K562 (cell line): Measurements from ENCODE around the gene CCL4L2. TPM values are rescaled to one million over a fixed set of nuclear protein-coding genes. Genes with fewer than 3 reads are reported as not detected.
"Not testable (repeated sequence)": the region's sequence is repeated elsewhere in the genome, so short reads cannot be mapped to it uniquely, and the experiment has no call there.

Experiments
- ATAC-seq: fragments of 200-7000 bp; cut with Tn5 transposase; 3 replicates; pipeline ENCODE4 v1.9.1; 2020; ENCODE audit warnings: moderate library complexity
- BruUV-seq: library from RNA; stranded (reverse); fragments of 400-500 nt; replicated peaks from 2 replicates; lab custom pipeline; 2021; lab: Mats Ljungman, UMichigan
- CTCF ChIA-PET: fragments of 300-600 bp; formaldehyde crosslinking; extraction: SDS; loops from one replicate; lab custom pipeline; 2021; ENCODE audit warnings: low intra/inter-chr PET ratio; lab: Yijun Ruan, JAX
- POLR2A ChIA-PET: fragments of 300-600, 350-650 bp; sonication (Branson Sonifier 250); formaldehyde crosslinking; extraction: SDS; loops from one replicate; lab custom pipeline; 2021; ENCODE audit warnings: antibody characterized with exemption, inconsistent platforms; lab: Yijun Ruan, JAX
- DNase-seq, 4 experiments: peaks; one replicate each; pipeline versions ENCODE4 v3.0.0 to v3.0.0-alpha.2; 2011 to 2018; ENCODE audit warnings: low spot score in 3 of 4, mixed read lengths in 3 of 4; ENCODE audit errors: extremely low read depth in 1 of 4
- FAIRE-seq: peaks from 2 replicates; lab custom pipeline; 2011; peaks lifted over from hg19 to GRCh38; lab: Jason Lieb, UNC
- H2AFZ ChIP-seq: 2 replicates; pipeline ENCODE4 v1.6.0; 2011; ENCODE audit warnings: low read depth, low read length, control low read depth, inconsistent platforms
- H3K27ac ChIP-seq: fragments of 200-600 bp; 3 replicates; pipeline ENCODE4 v1.8.0; 2011; ENCODE audit warnings: low read depth, mild to moderate bottlenecking, control low read depth, inconsistent platforms, low read length, moderate library complexity, mixed read lengths; ENCODE audit errors: extremely low read depth
- H3K27me3 ChIP-seq, 2 experiments: fragments of 300-600 bp in 1 of 2; 2 replicates in 1 of 2; 3 replicates in 1 of 2; pipeline versions ENCODE4 v1.6.0 to v1.8.0; 2011; ENCODE audit warnings: inconsistent platforms in 2 of 2, low read length in 2 of 2, mild to moderate bottlenecking in 1 of 2, mixed read lengths in 1 of 2, moderate library complexity in 1 of 2; ENCODE audit not compliant: control insufficient read depth in 2 of 2, insufficient read depth in 2 of 2
- H3K36me3 ChIP-seq: fragments of 300-600 bp; 3 replicates; pipeline ENCODE4 v1.8.0; 2011; ENCODE audit warnings: mild to moderate bottlenecking, low read length, inconsistent platforms; ENCODE audit not compliant: control insufficient read depth, insufficient read depth
- H3K4me1 ChIP-seq, 2 experiments: fragments of 200-600 bp in 1 of 2; replicated peaks in 1 of 2; 2 replicates in 1 of 2; 3 replicates in 1 of 2; pipeline versions ENCODE4 v1.5.1 to v1.8.0; 2011; ENCODE audit warnings: inconsistent platforms in 2 of 2, low read length in 2 of 2, mild to moderate bottlenecking in 1 of 2, mixed read lengths in 1 of 2, moderate library complexity in 1 of 2; ENCODE audit not compliant: control insufficient read depth in 2 of 2, insufficient read depth in 2 of 2
- H3K4me2 ChIP-seq: 2 replicates; pipeline ENCODE4 v1.6.1; 2011; ENCODE audit warnings: low read length, control low read depth, inconsistent platforms, mixed read lengths; ENCODE audit not compliant: insufficient read depth
- H3K4me3 ChIP-seq: fragments of 200-600 bp; sonication (generic), shearing (Covaris generic); 2 replicates; pipeline ENCODE4 v1.5.1; 2016; ENCODE audit warnings: control low read depth, inconsistent platforms
- H3K79me2 ChIP-seq: fragments of 200-600 bp; 3 replicates; pipeline ENCODE4 v1.8.0; 2011; ENCODE audit warnings: low read length, inconsistent platforms; ENCODE audit not compliant: control insufficient read depth, insufficient read depth
- H3K9ac ChIP-seq, 2 experiments: 2 replicates each; pipeline versions ENCODE4 v1.6.0 to v1.6.1; 2011; ENCODE audit warnings: low read depth in 2 of 2, low read length in 2 of 2, control low read depth in 1 of 2, inconsistent platforms in 1 of 2, mild to moderate bottlenecking in 1 of 2, mixed read lengths in 1 of 2; ENCODE audit not compliant: insufficient read depth in 1 of 2
- H3K9me1 ChIP-seq: one replicate; pipeline ENCODE4 v1.6.0; 2011; ENCODE audit warnings: inconsistent platforms, mild to moderate bottlenecking, low read length, moderate library complexity; ENCODE audit not compliant: control insufficient read depth, insufficient read depth
- H3K9me3 ChIP-seq: replicated peaks from 2 replicates; pipeline ENCODE4 v1.5.1; 2011; ENCODE audit warnings: low read depth, low read length, inconsistent platforms; ENCODE audit not compliant: control insufficient read depth, insufficient read depth
- H4K20me1 ChIP-seq: replicated peaks from 2 replicates; pipeline ENCODE4 v1.6.1; 2011; ENCODE audit warnings: low read length, inconsistent platforms, mixed read lengths; ENCODE audit not compliant: control insufficient read depth, insufficient read depth
- E2F3 ChIP-seq: fragments of 250-450 bp; sonication (Bioruptor Pico); IDR thresholded peaks from 2 replicates; pipeline ENCODE4 v1.4.0; 2020; ENCODE audit warnings: mild to moderate bottlenecking
- ZNF589 ChIP-seq: fragments of 200-800 bp; sonication (Bioruptor generic); IDR thresholded peaks from 2 replicates; pipeline ENCODE4 v1.6.1; 2016; ENCODE audit warnings: low read depth, missing genetic modification characterization, missing compliant biosample characterization
- WGBS: fragments of 100-300 bp; shearing (Covaris generic); methylation state at CpG from one replicate; pipeline ENCODE4 v1.1.6; 2016; ENCODE audit warnings: low coverage, mixed read lengths; ENCODE audit not compliant: insufficient coverage; ENCODE audit errors: missing lambda C conversion rate; 5-methylcytosine and 5-hydroxymethylcytosine counted together
- in situ Hi-C: fragments of 300-500 bp; cut with MboI; formaldehyde crosslinking; loops from 4 replicates; pipeline ENCODE4 v1.15.0; 2018; ENCODE audit warnings: inconsistent platforms, mixed read lengths
- intact Hi-C: fragments of 100-400 bp; cut with micrococcal nuclease; formaldehyde crosslinking; loops from 2 replicates; pipeline ENCODE4 v1.14.2; 2022
- polyA plus RNA-seq, 8 experiments: library from polyadenylated mRNA; depleted of rRNA in 4 of 8; stranded (reverse) in 5 of 8; unstranded in 3 of 8; fragments of >200 nt; fragmentation: Nextera tagmentation in 2 of 8; fragmentation: Illumina TruSeq in 1 of 8; extraction: Ambion mirVana in 2 of 8; extraction: Trizol in 1 of 8; gene quantifications; 2 replicates each; pipeline versions ENCODE4 v1.2.1 to v1.2.3, GENCODE V29; 2011 to 2014; ENCODE audit warnings: inconsistent platforms in 1 of 8, missing spikeins in 1 of 8
- total RNA-seq, 7 experiments: library from RNA; depleted of rRNA in 6 of 7; stranded (reverse); fragments of >200 nt in 6 of 7; fragmentation: Illumina TruSeq in 2 of 7; extraction: Trizol in 2 of 7; gene quantifications; 2 replicates each; pipeline versions ENCODE4 v1.2.1 to v1.2.3, GENCODE V29; 2011 to 2021; ENCODE audit warnings: low replicate concordance in 1 of 7
- TF ChIP-seq, protein P1 (sequence below), 2 experiments: fragments of 200-800 bp in 1 of 2; sonication (Bioruptor generic) in 1 of 2; sonication (generic) in 1 of 2; formaldehyde crosslinking in 1 of 2; IDR thresholded peaks in 1 of 2; conservative IDR thresholded peaks in 1 of 2; 2 replicates each; pipeline versions ENCODE4 v1.5.0 to v1.6.1; 2016 to 2020; ENCODE audit warnings: missing compliant biosample characterization in 1 of 2, missing genetic modification characterization in 1 of 2, missing genetic modification reagents in 1 of 2

CCL4L2 gene
- total and polyA plus RNA-seq, 9 of the 15 experiments (the other 6 are each of a cell fraction or from before 2014, with no cell fraction given) = 0.11 to 0.51 (median 0.38) TPM; not detected in 6

DNA sequence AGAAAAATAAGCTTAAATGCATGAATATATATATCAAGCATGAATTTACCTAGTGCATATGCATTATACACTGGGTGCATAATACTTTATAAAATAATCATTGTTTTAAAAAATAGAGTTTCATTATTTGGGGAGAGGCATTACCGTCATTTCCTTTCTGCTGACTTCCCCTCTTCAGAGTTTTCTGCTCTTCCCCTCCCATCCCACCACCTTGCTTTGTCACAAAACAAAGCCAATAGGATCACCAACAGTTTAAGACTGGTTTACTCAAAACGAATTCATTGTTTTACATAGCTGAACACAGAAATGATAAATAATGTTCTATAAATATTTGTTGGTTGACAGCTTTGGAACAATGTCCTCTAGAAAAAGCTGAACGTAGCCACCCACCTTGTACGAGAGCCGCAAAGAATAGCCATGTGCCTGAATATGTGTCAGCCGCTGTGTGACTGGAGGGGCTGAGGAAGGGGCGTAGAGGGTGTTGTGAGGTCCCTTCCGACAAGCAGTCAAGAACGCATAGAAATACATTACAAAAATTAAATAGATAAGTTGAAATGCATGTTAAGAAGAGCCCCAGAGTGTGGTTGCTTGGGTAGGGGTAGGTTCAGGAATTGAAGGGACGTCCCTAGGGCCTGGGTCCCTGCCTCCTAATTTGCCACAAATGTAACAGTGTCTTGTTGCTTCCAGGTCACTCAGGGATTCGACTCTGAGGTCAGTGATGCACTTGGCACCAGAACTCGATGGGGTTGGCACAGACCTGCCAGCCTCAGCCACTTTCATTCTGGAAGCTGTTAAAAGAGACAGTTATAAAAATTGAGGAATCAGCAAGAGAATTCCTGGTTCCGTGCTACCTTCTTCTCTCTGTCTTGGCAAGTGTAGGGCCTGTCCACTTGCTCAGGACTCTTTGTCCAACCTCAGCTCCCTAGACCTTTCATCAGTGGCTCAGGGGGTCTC lies 23.8 kb upstream of the CCL4L2 start:
- H3K9ac ChIP-seq, in situ Hi-C loops, H4K20me1 ChIP-seq, H3K36me3 ChIP-seq, FAIRE-seq, BruUV-seq, H3K9me3 ChIP-seq, H3K27ac ChIP-seq, ATAC-seq, H3K79me2 ChIP-seq, DNase-seq, POLR2A ChIA-PET, H3K4me3 ChIP-seq, H3K4me2 ChIP-seq, CTCF ChIA-PET, intact Hi-C loops, H3K9me1 ChIP-seq, H2AFZ ChIP-seq: not testable (repeated sequence)
- Histone ChIP-seq H3K4me1 (peaks cover 0 to 14% of the 10 kb centered on the region in 2 experiments; a peak in 2 of 5 replicates), H3K27me3 (peaks cover 12 to 43% of the 10 kb centered on the region in 2 experiments; a peak in 4 of 5 replicates)
- 2% methylated on average over 13 of the region's 13 CpGs for WGBS
- 0 out of 2 replicates have a peak, but pooled peaks have one; percentile 23 for TF ChIP-seq ZNF589 (CRISPR knock-in tag)

- POLR2A ChIA-PET, H3K9me1 ChIP-seq, H3K36me3 ChIP-seq, H3K4me3 ChIP-seq, H3K4me2 ChIP-seq, in situ Hi-C loops, H2AFZ ChIP-seq, DNase-seq, CTCF ChIA-PET, H3K9ac ChIP-seq, FAIRE-seq, H3K27ac ChIP-seq, BruUV-seq, H3K79me2 ChIP-seq, intact Hi-C loops, H4K20me1 ChIP-seq, H3K4me1 ChIP-seq, H3K9me3 ChIP-seq, ATAC-seq: not testable (repeated sequence)
- TF ChIP-seq, protein P1, sequence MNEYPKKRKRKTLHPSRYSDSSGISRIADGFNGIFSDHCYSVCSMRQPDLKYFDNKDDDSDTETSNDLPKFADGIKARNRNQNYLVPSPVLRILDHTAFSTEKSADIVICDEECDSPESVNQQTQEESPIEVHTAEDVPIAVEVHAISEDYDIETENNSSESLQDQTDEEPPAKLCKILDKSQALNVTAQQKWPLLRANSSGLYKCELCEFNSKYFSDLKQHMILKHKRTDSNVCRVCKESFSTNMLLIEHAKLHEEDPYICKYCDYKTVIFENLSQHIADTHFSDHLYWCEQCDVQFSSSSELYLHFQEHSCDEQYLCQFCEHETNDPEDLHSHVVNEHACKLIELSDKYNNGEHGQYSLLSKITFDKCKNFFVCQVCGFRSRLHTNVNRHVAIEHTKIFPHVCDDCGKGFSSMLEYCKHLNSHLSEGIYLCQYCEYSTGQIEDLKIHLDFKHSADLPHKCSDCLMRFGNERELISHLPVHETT (CRISPR knock-in tag; conservative IDR thresholded peaks at IDR 0.05 in 1 of 2, IDR thresholded peaks at IDR 0.05 in 1 of 2) = 0 out of 4 replicates have a peak, but pooled peaks of 1 of the 2 experiments have one; percentile 14
- 0 out of 2 replicates have a peak, but pooled peaks have one; percentile 24 for TF ChIP-seq E2F3 (CRISPR knock-in tag)
- peaks cover 8 to 33% of the 10 kb centered on the region in 2 experiments; a peak in 3 of 5 replicates for H3K27me3 ChIP-seq
- under 1% methylated on average over 5 of the region's 5 CpGs for WGBS
Measured at GRCh38 chr17:36187943-36188665, 22.8 kb upstream of the CCL4L2 start.
